NCI-H2107 treated with DMSO at 0.1 percent for 48 hours (cell line): ENCODE results near the gene ACVR1C.

Experiments used
- DNase-seq: peaks from one replicate; lab custom pipeline; 2025; ENCODE audit not compliant: unreplicated experiment; lab: John Stamatoyannopoulos, UW

Gene ACVR1C

GRCh38 chr2:157500334-157500733 lies 128.3 kb downstream of the ACVR1C start:
- DNase-seq, result no peak

- no peak for DNase-seq
Measured at GRCh38 chr2:157498483-157498882, 130.2 kb downstream of the ACVR1C start.

- DNase-seq, result peak; percentile 49
Measured at GRCh38 chr2:157497638-157498314, 130.9 kb downstream of the ACVR1C start.

GRCh38 chr2:157492189-157492773 lies 136.4 kb downstream of the ACVR1C start:
- DNase-seq, result peak; percentile 23

- DNase-seq, result no peak
Measured at GRCh38 chr2:157489983-157490382, 138.7 kb downstream of the ACVR1C start.

GRCh38 chr2:157488877-157489276 lies 139.8 kb downstream of the ACVR1C start:
- DNase-seq, result no peak

GRCh38 chr2:157487747-157488146 lies 140.9 kb downstream of the ACVR1C start:
- DNase-seq, result no peak

GRCh38 chr2:157487271-157487610 lies 141.4 kb downstream of the ACVR1C start:
- no peak for DNase-seq

- no peak for DNase-seq
Measured at GRCh38 chr2:157486596-157487270, 141.9 kb downstream of the ACVR1C start.

GRCh38 chr2:157480182-157480961 lies 148.3 kb downstream of the ACVR1C start:
- no peak for DNase-seq

- no peak for DNase-seq
Measured at GRCh38 chr2:157479081-157480027, 149.3 kb downstream of the ACVR1C start.

GRCh38 chr2:157477919-157478318 lies 150.7 kb downstream of the ACVR1C start:
- DNase-seq, result no peak

GRCh38 chr2:157476953-157477709 lies 151.5 kb downstream of the ACVR1C start:
- no peak for DNase-seq
